PC-3 (cell line): ENCODE data around the gene ASCC3.

ENCODE experiments used
- CTCF ChIP-seq: fragments of 300-600 bp; sonication (generic); conservative IDR thresholded peaks from 2 replicates; pipeline ENCODE4 v1.5.1; 2017; ENCODE audit warnings: antibody characterized with exemption, low read depth, mild to moderate bottlenecking, low read length
- EZH2 ChIP-seq: fragments of 300-600 bp; sonication (generic); IDR thresholded peaks from one replicate; pipeline ENCODE4 v1.6.1; 2017; ENCODE audit warnings: antibody characterized with exemption, mild to moderate bottlenecking, low read length; ENCODE audit not compliant: unreplicated experiment
- EZH2phosphoT487 ChIP-seq: fragments of 300-600 bp; sonication (generic); IDR thresholded peaks from 2 replicates; pipeline ENCODE4 v1.6.1; 2018; ENCODE audit warnings: mild to moderate bottlenecking, antibody characterized with exemption, low read length, borderline replicate concordance

- no peak for TF ChIP-seq CTCF
- TF ChIP-seq EZH2: no peak
- TF ChIP-seq EZH2phosphoT487: no peak
Measured at GRCh38 chr6:100883347-100883746, 2.2 kb upstream of the ASCC3 start.
